ENCODE results near the gene PRDM16. TPM values are rescaled to one million over a fixed set of nuclear protein-coding genes. Genes with fewer than 3 reads are reported as not detected.
A peak's percentile ranks its signal among the peaks of the same experiment; 100 is the strongest.

Gene PRDM16
- total RNA-seq, 1 experiment from 2014 or later = 0.17 TPM

DNA sequence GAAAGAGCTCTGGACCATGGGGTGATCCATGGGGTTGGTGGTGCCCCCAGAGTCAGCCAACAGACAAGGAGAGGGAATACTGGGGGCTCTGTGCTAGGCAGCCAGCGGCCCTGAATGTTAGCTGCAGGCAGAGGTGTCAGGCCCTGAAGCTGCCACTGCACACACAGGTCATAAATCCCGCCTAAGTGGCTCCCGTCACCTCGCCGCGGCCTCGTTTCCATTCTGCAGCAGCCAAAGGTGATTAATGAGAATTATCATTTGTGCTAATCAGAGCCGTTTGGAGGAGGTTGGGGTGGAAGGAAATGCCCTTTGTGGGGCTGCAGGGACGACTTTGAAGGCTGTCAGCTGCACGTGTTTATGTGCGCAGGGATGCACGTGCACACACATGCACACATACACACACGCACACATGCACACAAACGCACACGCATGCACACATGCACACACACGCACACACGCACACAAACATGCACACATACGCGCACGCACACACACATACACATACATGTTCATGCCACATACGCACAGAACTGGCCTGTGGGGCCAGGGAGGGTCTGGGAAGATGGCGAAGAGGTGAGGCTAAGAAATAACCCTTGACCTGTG lies 296.6 kb downstream of the PRDM16 start:
- Histone ChIP-seq H3K79me2 (ENCODE audit: insufficient read depth, low read length) (no peaks in the 10 kb centered on the region), H4K8ac (replicated peaks; ENCODE audit: insufficient read length, low read depth, low read length) (peak overlapping the region; percentile 74), H2BK12ac (ENCODE audit: insufficient read length, low read depth, low read length) (no peak overlapping the region), H4K91ac (ENCODE audit: insufficient read length, low read depth, low read length) (no peak overlapping the region), H3K4ac (ENCODE audit: low read depth, low read length) (no peak overlapping the region), H3K56ac (ENCODE audit: insufficient read length, low read depth, low read length) (no peak overlapping the region), H2BK120ac (ENCODE audit: low read depth, low read length, poor library complexity, severe bottlenecking) (no peak overlapping the region), H2BK5ac (ENCODE audit: insufficient read length, low read length) (no peak overlapping the region), H3K4me1 (ENCODE audit: insufficient read depth, low read length) (peaks cover 4% of the 10 kb centered on the region; the same call in 1 of the 2 replicates), H3K18ac (ENCODE audit: insufficient read length, low read depth, low read length) (no peak overlapping the region), H3K23ac (ENCODE audit: insufficient read length, low read depth, low read length) (peak overlapping the region; percentile 98), H2AFZ (ENCODE audit: low read length) (no peak overlapping the region), H3K14ac (ENCODE audit: insufficient read depth, low read length) (no peak overlapping the region), H4K20me1 (ENCODE audit: control insufficient read depth, insufficient read depth, insufficient read length) (peaks cover 3% of the 10 kb centered on the region), H3K27me3 (ENCODE audit: insufficient read depth, low read length) (no peaks in the 10 kb centered on the region), H3K4me2 (ENCODE audit: insufficient read depth, insufficient read length, low read length) (no peak overlapping the region), H3K23me2 (ENCODE audit: insufficient read length, low read depth, low read length, poor library complexity, severe bottlenecking) (no peaks in the 10 kb centered on the region), H4K5ac (ENCODE audit: insufficient read length, low read depth, low read length) (no peak overlapping the region), H2BK15ac (ENCODE audit: low read depth, low read length) (no peak overlapping the region), H3K27ac (ENCODE audit: insufficient read length, low read depth, low read length) (no peak overlapping the region), H2AK5ac (ENCODE audit: insufficient read length, low read length) (no peak overlapping the region), H3K9ac (ENCODE audit: extremely low read depth, insufficient read length, low read length) (no peak overlapping the region), H2BK20ac (ENCODE audit: low read depth, low read length, poor library complexity, severe bottlenecking) (no peak overlapping the region), H3K9me3 (ENCODE audit: control insufficient read depth, low read depth, low read length) (no peaks in the 10 kb centered on the region), H3T11ph (ENCODE audit: low read length) (no peak overlapping the region), H3K79me1 (ENCODE audit: insufficient read depth, low read depth, low read length, poor library complexity, severe bottlenecking) (no peaks in the 10 kb centered on the region)
- peaks cover 18% of the 10 kb centered on the region for H3K27me3 Mint-ChIP-seq (ENCODE audit: low read depth)
- no peaks in the 10 kb centered on the region for H3K9me3 Mint-ChIP-seq
- H3K4me3 Mint-ChIP-seq = no peak overlapping the region
- peak overlapping the region in 1 of 3 experiments; percentile 70; a peak in 1 of 7 replicates for H3K27ac Mint-ChIP-seq
- no peaks in the 10 kb centered on the region for H3K36me3 Mint-ChIP-seq (ENCODE audit: insufficient read depth in 1 of 3, low read depth in 3 of 3)
- DNase-seq = no peak
- no CpG with 5 or more reads among the region's 22 CpGs for WGBS (ENCODE audit: extremely low coverage, insufficient read length, low lambda C conversion rate)
- peaks cover 19 to 25% of the 10 kb centered on the region in 2 experiments for H3K4me1 Mint-ChIP-seq
- TF ChIP-seq, protein P1, sequence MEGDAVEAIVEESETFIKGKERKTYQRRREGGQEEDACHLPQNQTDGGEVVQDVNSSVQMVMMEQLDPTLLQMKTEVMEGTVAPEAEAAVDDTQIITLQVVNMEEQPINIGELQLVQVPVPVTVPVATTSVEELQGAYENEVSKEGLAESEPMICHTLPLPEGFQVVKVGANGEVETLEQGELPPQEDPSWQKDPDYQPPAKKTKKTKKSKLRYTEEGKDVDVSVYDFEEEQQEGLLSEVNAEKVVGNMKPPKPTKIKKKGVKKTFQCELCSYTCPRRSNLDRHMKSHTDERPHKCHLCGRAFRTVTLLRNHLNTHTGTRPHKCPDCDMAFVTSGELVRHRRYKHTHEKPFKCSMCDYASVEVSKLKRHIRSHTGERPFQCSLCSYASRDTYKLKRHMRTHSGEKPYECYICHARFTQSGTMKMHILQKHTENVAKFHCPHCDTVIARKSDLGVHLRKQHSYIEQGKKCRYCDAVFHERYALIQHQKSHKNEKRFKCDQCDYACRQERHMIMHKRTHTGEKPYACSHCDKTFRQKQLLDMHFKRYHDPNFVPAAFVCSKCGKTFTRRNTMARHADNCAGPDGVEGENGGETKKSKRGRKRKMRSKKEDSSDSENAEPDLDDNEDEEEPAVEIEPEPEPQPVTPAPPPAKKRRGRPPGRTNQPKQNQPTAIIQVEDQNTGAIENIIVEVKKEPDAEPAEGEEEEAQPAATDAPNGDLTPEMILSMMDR (conservative IDR thresholded peaks at IDR 0.05) = no peak

All from H9 (cell line).